Measurements from ENCODE around the gene DDX27. TPM values are rescaled to one million over a fixed set of nuclear protein-coding genes. Genes with fewer than 3 reads are reported as not detected.

The DDX27 gene
- total and polyA plus RNA-seq, 2 of the 13 experiments (the other 11 are each of a cell fraction or from before 2014, with no cell fraction given): 42.6 to 72.8 TPM

DNA sequence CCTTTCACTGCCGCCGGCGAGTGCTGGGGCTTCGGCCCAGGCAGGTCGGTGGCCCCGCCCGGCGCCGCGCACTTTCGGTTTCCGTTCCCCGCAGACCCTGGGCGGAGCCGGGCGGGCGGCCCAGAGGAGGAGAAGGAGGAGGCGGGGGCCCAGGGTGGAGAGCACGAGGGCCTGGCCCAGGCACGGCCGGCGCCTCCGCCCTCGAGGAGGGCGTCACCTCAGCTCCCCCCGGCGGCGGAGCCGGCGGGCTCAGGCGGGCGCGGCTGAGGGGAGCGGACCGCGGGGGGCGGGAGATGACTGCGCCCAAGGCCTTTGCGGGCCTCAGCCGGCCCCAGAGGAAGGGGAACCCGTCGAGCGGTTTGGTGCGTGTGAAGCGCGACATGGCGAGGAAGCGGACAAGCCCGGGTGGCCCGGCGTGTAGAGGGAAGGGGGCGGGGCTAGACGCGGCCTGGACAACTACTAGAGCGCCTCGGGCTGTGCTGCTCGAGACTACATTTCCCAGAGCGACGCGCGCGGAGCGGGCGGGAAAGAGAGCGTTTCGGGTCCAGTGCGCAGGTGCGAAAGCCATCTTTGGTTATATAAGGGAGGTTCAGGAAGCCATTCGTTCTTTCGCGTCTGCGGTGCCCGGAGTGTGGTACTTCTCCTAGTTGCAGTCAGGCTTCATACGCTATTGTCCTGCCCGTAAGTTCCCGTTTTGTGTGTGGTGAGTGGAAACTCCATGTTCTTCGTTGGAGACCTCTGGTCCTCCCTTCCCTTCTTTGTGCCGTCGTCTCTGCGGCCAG, 59.0 kb downstream of the DDX27 start, which contains the start of gene ZNFX1 (continued):
- TF ChIP-seq, protein P1, sequence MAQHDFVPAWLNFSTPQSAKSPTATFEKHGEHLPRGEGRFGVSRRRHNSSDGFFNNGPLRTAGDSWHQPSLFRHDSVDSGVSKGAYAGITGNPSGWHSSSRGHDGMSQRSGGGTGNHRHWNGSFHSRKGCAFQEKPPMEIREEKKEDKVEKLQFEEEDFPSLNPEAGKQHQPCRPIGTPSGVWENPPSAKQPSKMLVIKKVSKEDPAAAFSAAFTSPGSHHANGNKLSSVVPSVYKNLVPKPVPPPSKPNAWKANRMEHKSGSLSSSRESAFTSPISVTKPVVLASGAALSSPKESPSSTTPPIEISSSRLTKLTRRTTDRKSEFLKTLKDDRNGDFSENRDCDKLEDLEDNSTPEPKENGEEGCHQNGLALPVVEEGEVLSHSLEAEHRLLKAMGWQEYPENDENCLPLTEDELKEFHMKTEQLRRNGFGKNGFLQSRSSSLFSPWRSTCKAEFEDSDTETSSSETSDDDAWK (CRISPR knock-in tag; IDR thresholded peaks at IDR 0.05): no peak
- TF ChIP-seq, protein P2, sequence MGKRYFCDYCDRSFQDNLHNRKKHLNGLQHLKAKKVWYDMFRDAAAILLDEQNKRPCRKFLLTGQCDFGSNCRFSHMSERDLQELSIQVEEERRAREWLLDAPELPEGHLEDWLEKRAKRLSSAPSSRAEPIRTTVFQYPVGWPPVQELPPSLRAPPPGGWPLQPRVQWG (CRISPR knock-in tag; IDR thresholded peaks at IDR 0.05; ENCODE audit: borderline replicate concordance, low read depth): no peak
- TF ChIP-seq, protein P3, sequence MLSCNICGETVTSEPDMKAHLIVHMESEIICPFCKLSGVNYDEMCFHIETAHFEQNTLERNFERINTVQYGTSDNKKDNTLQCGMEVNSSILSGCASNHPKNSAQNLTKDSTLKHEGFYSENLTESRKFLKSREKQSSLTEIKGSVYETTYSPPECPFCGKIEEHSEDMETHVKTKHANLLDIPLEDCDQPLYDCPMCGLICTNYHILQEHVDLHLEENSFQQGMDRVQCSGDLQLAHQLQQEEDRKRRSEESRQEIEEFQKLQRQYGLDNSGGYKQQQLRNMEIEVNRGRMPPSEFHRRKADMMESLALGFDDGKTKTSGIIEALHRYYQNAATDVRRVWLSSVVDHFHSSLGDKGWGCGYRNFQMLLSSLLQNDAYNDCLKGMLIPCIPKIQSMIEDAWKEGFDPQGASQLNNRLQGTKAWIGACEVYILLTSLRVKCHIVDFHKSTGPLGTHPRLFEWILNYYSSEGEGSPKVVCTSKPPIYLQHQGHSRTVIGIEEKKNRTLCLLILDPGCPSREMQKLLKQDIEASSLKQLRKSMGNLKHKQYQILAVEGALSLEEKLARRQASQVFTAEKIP (CRISPR knock-in tag; IDR thresholded peaks at IDR 0.05; ENCODE audit: borderline replicate concordance): no peak
- TF ChIP-seq KDM5A (IDR thresholded peaks at IDR 0.05; ENCODE audit: borderline replicate concordance, low read length) (no peak; the same call in 1 of the 2 replicates), ETV5 (CRISPR knock-in tag; IDR thresholded peaks at IDR 0.05; ENCODE audit: borderline replicate concordance) (peak; percentile 78), MAF1 (CRISPR knock-in tag; IDR thresholded peaks at IDR 0.05; ENCODE audit: borderline replicate concordance) (peak; percentile 97; the same call in 1 of the 2 replicates), ZNF839 (CRISPR knock-in tag; IDR thresholded peaks at IDR 0.05; ENCODE audit: borderline replicate concordance) (peak; percentile 73), ZNF317 (CRISPR knock-in tag; IDR thresholded peaks at IDR 0.05) (peak; percentile 93; the same call in 1 of the 2 replicates), TBX3 (IDR thresholded peaks at IDR 0.05; ENCODE audit: borderline replicate concordance) (peak; percentile 63; the same call in 1 of the 2 replicates), SNRNP70 (IDR thresholded peaks at IDR 0.05; ENCODE audit: low read depth, low read length) (no peak), MYNN (CRISPR knock-in tag; IDR thresholded peaks at IDR 0.05; ENCODE audit: low read depth) (peak; percentile 89; the same call in 1 of the 2 replicates)
- TF ChIP-seq, protein P4, sequence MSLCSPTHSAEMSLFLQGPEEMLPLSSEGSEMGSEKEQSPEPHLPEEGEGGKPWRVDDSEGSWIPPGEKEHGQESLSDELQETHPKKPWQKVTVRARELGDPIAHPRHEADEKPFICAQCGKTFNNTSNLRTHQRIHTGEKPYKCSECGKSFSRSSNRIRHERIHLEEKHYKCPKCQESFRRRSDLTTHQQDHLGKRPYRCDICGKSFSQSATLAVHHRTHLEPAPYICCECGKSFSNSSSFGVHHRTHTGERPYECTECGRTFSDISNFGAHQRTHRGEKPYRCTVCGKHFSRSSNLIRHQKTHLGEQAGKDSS (CRISPR knock-in tag; IDR thresholded peaks at IDR 0.05; ENCODE audit: borderline replicate concordance, low read depth): peak; percentile 82
- TF ChIP-seq, protein P5, sequence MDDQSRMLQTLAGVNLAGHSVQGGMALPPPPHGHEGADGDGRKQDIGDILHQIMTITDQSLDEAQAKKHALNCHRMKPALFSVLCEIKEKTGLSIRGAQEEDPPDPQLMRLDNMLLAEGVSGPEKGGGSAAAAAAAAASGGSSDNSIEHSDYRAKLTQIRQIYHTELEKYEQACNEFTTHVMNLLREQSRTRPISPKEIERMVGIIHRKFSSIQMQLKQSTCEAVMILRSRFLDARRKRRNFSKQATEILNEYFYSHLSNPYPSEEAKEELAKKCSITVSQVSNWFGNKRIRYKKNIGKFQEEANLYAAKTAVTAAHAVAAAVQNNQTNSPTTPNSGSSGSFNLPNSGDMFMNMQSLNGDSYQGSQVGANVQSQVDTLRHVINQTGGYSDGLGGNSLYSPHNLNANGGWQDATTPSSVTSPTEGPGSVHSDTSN (CRISPR knock-in tag; IDR thresholded peaks at IDR 0.05; ENCODE audit: borderline replicate concordance): peak; percentile 95
- TF ChIP-seq, protein P6, sequence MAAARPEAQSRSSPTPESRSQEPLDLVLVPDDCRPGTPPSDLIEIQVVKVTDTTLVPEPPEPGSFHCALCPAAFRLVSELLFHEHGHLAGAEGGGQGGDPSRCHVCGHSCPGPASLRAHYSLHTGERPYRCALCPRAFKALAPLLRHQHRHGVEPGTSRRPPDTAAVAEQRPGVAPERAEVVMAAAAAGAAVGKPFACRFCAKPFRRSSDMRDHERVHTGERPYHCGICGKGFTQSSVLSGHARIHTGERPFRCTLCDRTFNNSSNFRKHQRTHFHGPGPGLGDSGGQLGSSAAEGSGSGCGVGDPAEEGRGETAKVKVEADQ (CRISPR knock-in tag; IDR thresholded peaks at IDR 0.05; ENCODE audit: borderline replicate concordance): peak; percentile 97; the same call in 1 of the 2 replicates
- TF ChIP-seq, protein P7, sequence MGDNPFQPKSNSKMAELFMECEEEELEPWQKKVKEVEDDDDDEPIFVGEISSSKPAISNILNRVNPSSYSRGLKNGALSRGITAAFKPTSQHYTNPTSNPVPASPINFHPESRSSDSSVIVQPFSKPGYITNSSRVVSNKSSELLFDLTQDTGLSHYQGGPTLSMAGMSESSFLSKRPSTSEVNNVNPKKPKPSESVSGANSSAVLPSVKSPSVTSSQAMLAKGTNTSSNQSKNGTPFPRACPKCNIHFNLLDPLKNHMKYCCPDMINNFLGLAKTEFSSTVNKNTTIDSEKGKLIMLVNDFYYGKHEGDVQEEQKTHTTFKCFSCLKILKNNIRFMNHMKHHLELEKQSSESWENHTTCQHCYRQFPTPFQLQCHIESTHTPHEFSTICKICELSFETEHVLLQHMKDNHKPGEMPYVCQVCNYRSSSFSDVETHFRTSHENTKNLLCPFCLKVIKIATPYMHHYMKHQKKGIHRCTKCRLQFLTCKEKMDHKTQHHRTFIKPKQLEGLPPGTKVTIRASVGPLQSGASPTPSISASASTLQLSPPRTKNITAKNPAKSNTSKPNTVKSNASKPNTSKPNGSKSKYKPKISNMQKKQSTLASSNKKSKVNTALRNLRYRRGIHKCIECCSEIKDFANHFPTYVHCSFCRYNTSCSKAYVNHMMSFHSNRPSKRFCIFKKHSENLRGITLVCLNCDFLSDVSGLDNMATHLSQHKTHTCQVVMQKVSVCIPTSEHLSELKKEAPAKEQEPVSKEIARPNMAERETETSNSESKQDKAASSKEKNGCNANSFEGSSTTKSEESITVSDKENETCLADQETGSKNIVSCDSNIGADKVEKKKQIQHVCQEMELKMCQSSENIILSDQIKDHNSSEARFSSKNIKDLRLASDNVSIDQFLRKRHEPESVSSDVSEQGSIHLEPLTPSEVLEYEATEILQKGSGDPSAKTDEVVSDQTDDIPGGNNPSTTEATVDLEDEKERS (CRISPR knock-in tag; IDR thresholded peaks at IDR 0.05): peak; percentile 38; the same call in 1 of the 2 replicates
- TF ChIP-seq, protein P8, sequence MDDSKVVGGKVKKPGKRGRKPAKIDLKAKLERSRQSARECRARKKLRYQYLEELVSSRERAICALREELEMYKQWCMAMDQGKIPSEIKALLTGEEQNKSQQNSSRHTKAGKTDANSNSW (CRISPR knock-in tag; IDR thresholded peaks at IDR 0.05; ENCODE audit: borderline replicate concordance): peak; percentile 55; the same call in 1 of the 2 replicates
